ENCODE measurements around the gene CLDN8.

Gene CLDN8

DNA sequence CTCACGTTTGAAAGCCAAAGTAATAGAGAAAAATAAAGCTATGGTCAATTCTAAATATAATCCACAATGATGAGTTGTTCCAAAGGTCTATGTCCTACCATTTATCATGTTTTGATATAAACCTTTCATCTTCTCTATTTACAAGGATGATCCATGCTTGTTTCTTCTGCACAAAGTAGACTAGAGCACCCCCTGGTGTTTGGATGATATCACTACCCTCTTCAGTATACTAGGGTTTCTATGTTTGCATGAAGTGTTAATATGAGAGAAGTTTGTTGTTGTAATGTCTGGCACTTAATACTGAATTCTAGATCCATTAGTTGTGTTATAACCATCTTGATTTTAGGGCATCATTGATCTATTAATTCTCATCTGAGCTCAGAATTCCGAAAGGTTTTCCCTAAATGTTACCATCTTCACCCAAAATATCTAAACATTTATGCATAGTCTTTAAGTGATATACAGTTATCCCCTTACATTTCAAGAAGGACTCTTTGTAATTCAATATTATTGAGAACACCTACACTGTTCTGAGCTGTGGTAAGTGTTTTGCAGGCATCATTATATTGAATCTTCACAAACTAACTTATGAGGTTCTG, 21.1 kb downstream of the CLDN8 start:
- peak; percentile 77 for DNase-seq

DNA sequence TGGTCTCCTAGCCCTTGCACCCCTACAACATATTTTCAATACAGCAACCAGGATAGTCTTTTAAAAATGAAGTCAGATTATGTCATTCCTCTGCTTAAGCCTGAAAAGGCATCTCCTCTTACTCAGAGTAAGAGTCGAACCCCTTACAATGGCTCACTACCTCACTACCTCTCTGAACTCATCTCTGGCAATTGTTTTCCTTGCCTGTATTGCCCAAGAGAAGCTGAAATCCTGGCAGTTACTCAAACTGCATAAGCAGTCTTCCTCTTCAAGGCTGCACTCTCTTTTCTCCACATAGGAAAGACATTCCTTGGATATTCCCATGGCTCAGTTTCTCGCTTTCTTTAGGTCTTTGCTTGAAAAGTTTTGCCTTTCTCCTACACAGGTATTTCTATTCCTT, 22.7 kb downstream of the CLDN8 start:
- DNase-seq: no peak

DNA sequence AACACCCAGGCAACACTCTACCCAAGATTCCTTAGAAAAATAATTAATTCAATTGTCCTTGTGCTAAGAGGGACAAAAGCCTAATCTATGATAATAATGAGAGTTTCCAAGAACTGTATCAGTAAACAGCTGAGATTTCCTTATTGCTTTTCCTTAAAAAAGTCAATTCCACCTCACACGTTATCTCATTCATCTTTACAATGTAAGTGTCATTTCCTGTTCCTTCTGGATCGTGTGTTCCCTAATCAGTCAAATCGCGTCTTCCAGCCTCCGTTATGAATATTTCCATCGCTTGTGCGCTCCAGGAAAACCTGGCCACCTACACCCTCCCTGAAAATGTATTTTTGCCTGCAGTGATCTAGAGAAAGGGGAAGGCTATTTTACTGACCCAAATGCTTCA, 25.3 kb downstream of the CLDN8 start:
- no peak for DNase-seq

DNA sequence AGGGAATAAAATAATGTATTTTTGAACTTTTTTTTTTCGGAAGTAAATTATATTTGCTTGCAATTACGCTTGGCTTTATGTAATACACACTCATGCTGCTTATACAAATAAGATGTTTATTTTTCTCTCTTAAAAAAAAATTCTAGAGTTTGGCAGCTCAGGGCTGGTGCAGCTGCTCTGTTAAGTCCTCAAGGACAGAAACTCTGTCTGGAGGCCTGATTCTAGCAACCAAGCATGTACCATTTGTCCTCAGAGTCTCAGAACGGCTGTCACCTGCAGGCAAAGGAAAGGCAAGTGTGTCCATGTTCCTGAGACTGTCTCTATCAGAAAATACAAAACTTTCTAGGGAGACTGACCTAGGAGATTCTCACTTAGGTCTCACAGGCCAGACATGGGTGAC, 26.1 kb downstream of the CLDN8 start:
- no peak for DNase-seq

DNA sequence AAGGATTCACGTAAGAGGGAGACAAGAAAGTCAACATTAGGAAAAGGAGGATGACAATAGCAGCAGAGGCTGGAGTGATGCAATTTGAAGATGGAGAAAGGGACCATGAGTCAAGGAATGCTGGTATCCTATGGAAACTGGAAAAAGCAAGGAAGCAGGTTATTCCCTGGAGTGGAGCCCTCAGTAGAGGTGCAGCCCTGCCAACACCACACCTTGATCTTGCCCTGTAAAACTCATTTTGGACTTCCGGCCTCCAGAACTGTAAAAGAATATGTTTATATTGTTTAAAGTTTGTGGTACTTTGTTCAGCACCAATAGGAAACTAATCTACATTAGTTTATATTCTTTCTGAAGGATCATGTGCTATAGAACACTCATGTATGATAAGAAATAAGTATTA, 29.7 kb downstream of the CLDN8 start:
- no peak for DNase-seq

DNA sequence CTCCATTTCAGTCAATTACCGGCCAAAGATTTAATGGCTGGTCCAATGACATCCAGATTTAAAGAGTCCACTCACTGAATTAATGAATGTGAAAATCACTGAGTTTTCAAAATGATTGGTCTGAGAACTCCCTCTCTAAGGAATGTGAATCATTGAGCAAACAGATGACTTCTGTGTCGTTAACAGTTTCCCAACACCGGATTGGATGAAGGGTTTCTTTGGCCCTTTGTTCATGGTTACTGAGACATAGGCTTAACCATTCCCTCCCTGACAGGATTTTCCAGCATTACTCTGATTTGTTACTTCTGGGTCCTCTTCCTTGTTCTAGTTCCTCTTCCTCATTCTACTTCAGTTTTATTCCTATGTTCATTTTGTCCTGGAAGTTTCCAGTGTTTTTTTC, 47.8 kb downstream of the CLDN8 start:
- no peak for DNase-seq

DNA sequence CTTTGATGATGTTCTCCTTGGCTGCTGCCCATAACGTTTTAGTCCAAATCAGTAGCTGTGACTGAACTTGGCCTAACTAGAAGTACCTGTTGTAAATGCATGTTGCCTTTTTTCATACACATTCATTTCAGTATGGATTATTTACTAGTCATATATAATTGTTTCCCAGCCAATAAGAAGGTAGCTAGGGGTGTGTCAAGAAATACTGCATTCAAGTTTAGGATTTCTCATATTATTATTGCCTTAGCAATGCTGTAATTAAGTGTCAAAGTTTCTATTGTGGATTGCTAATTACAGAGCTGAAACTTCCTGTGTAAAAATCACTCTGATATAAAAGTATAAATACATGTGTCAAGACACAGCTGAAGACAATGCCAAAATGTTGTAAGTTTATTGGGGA, 49.2 kb downstream of the CLDN8 start, which contains the start of gene CLDN17:
TSS of gene CLDN17 (minus strand) at position 101 of the 400 bp plus-strand sequence. CDS start 188 bp downstream, outside the sequence.
- DNase-seq: no peak

DNA sequence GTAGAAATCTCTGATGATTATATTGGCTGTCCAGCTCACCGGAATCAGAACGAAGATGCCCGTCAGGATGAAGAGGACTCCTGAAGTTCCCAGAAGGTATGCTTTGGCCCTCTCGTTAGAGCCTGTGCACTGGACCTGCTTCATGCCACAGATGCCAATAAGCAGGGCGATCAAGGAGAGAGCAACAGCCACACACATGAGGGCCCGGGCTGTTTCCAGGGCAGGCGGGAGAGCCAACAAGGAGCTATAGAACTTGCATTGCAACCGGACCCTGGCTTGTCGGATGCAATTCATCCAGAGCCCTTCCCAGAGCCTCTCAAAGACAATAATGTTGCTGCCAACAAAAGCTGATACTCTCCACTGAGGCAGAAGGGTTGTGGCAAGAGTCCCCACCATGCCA, 49.7 kb downstream of the CLDN8 start:
- DNase-seq: no peak

DNA sequence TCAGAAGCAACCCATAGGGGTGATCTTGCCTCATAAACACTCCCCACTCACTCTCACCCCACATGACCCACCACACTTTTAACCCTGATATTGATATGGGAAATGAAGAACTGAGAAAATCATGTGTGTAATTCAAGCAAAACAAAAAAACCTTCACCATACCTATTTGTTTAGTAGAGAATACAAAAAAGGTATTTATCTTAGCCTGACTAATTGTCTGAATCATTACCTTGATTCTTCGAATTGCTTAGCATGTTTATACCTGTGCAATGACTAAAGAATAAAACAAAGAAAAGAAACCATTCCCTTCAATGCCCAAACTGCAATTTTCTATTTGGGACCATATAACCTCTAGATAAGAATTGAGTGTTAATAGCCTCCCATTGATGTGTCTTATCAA, 51.1 kb downstream of the CLDN8 start:
- no peak for DNase-seq

Measured in OCI-M1 (cell line).